K562 (cell line): ENCODE results near the gene SCRN2. TPM values are rescaled to one million over a fixed set of nuclear protein-coding genes. Genes with fewer than 3 reads are reported as not detected.

Source experiments
- CEBPZ ChIP-seq: fragments of 150-350 bp; IDR thresholded peaks from 2 replicates; pipeline ENCODE4 v1.6.1; 2014; ENCODE audit warnings: low read depth, mild to moderate bottlenecking, low read length, borderline replicate concordance
- E2F3 ChIP-seq: fragments of 250-450 bp; sonication (Bioruptor Pico); IDR thresholded peaks from 2 replicates; pipeline ENCODE4 v1.4.0; 2020; ENCODE audit warnings: mild to moderate bottlenecking
- ZBTB40 ChIP-seq, 2 experiments: fragments of 450-650 bp in 1 of 2; sonication (generic) in 1 of 2; formaldehyde crosslinking in 1 of 2; IDR thresholded peaks; 2 replicates each; pipeline versions ENCODE4 v1.7.1 to v1.9.0; 2016 to 2022; ENCODE audit warnings: inconsistent platforms in 1 of 2, mild to moderate bottlenecking in 1 of 2, missing genetic modification reagents in 1 of 2
- ZFX ChIP-seq: sonication (generic); formaldehyde crosslinking; IDR thresholded peaks from 2 replicates; pipeline ENCODE4 v1.8.0; 2022; ENCODE audit warnings: mild to moderate bottlenecking, missing genetic modification reagents, moderate library complexity
- polyA plus RNA-seq, 8 experiments: library from polyadenylated mRNA; depleted of rRNA in 4 of 8; stranded (reverse) in 5 of 8; unstranded in 3 of 8; fragments of >200 nt; fragmentation: Nextera tagmentation in 2 of 8; fragmentation: Illumina TruSeq in 1 of 8; extraction: Ambion mirVana in 2 of 8; extraction: Trizol in 1 of 8; gene quantifications; 2 replicates each; pipeline versions ENCODE4 v1.2.1 to v1.2.3, GENCODE V29; 2011 to 2014; ENCODE audit warnings: inconsistent platforms in 1 of 8, missing spikeins in 1 of 8
- total RNA-seq, 7 experiments: library from RNA; depleted of rRNA in 6 of 7; stranded (reverse); fragments of >200 nt in 6 of 7; fragmentation: Illumina TruSeq in 2 of 7; extraction: Trizol in 2 of 7; gene quantifications; 2 replicates each; pipeline versions ENCODE4 v1.2.1 to v1.2.3, GENCODE V29; 2011 to 2021; ENCODE audit warnings: low replicate concordance in 1 of 7
- TF ChIP-seq, protein P1 (sequence below): fragments of 450-650 bp; IDR thresholded peaks from 2 replicates; pipeline ENCODE4 v1.6.1; 2016; ENCODE audit warnings: mild to moderate bottlenecking

The SCRN2 gene
- total and polyA plus RNA-seq, 9 of the 15 experiments (the other 6 are each of a cell fraction or from before 2014, with no cell fraction given) = 0.25 to 32.9 (median 13.6) TPM

GRCh38 chr17:47889734-47890529 lies 48.9 kb upstream of the SCRN2 start (continued):
- no peak for TF ChIP-seq ZBTB40 (IDR thresholded peaks at IDR 0.05)
- no peak for TF ChIP-seq ZBTB40 (CRISPR knock-in tag; IDR thresholded peaks at IDR 0.05)
- no peak for TF ChIP-seq CEBPZ
- TF ChIP-seq E2F3 (CRISPR knock-in tag) = no peak
- TF ChIP-seq, protein P1, sequence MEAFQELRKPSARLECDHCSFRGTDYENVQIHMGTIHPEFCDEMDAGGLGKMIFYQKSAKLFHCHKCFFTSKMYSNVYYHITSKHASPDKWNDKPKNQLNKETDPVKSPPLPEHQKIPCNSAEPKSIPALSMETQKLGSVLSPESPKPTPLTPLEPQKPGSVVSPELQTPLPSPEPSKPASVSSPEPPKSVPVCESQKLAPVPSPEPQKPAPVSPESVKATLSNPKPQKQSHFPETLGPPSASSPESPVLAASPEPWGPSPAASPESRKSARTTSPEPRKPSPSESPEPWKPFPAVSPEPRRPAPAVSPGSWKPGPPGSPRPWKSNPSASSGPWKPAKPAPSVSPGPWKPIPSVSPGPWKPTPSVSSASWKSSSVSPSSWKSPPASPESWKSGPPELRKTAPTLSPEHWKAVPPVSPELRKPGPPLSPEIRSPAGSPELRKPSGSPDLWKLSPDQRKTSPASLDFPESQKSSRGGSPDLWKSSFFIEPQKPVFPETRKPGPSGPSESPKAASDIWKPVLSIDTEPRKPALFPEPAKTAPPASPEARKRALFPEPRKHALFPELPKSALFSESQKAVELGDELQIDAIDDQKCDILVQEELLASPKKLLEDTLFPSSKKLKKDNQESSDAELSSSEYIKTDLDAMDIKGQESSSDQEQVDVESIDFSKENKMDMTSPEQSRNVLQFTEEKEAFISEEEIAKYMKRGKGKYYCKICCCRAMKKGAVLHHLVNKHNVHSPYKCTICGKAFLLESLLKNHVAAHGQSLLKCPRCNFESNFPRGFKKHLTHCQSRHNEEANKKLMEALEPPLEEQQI = no peak
- TF ChIP-seq ZFX (CRISPR knock-in tag) = peak; percentile 39; the same call in 1 of the 2 replicates
